ENCODE results near the gene MAN2A2. TPM values are rescaled to one million over a fixed set of nuclear protein-coding genes. Genes with fewer than 3 reads are reported as not detected.
"Not testable (repeated sequence)": the region's sequence is repeated elsewhere in the genome, so short reads cannot be mapped to it uniquely, and the experiment has no call there.

MAN2A2 gene
- total and polyA plus RNA-seq, 7 experiments from 2014 or later = 7.1 to 171 (median 132) TPM

DNA sequence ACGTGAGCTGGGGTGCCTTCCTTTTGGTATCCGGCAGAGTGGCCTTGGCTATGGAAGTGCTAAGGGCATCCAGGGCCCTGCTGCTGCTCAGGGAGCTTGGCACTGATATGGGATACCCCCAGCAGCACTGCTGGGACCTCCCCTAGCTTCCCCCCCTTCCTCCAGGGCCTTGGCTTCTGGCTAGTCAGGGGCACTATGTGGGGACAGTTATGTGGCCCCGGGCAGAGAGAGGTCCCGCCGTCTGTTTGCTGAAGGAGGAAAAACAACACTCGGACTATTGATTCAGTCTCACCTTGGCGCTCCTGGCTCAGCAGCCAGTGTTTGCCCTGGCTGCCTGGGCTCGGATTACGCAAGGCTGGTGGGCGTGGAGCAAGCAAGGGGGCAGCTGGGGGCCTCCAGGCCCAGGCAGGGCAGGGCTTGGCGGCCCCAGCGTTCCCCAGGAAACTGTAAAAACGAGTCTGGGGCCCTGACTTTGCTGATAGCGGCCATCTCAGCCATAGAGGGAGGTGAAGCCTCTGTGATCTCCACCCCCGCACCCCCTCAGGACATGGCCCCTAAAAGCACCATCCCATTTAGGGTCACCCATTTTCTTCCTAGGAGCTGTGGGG is 29.0 kb upstream of the MAN2A2 start:
- peaks cover 22 to 73% (median 36%) of the 10 kb centered on the region in 7 donors for H3K4me1 Mint-ChIP-seq
- CTCF ChIA-PET = no interaction called here
- POLR2A ChIA-PET = interaction anchor here (0.6 kb wide), 1 partner anchor 57 kb away, joined by 3 read pairs; no protein-coding TSS in a partner anchor

GRCh38 chr15:90874986-90875385 is 28.1 kb upstream of the MAN2A2 start:
- DNase-seq; POLR2A ChIA-PET; H3K27ac ChIP-seq (ENCODE audit: low read depth, low read length); H3K9me3 ChIP-seq (ENCODE audit: control insufficient read depth in 2 of 3, low read length in 3 of 3); CTCF ChIA-PET; H3K4me3 ChIP-seq (ENCODE audit: low read length); ATAC-seq; H3K9me3 Mint-ChIP-seq; H3K27me3 Mint-ChIP-seq; H3K27me3 ChIP-seq (ENCODE audit: control insufficient read depth in 2 of 2, insufficient read depth in 2 of 2, low read length in 2 of 2): not testable (repeated sequence)
- Histone ChIP-seq H3K36me3 (ENCODE audit: control insufficient read depth in 2 of 3, insufficient read depth in 3 of 3, low read length in 3 of 3) (peaks cover 0 to 44% (median 0%) of the 10 kb centered on the region in 3 experiments), H3K4me1 (ENCODE audit: control insufficient read depth in 2 of 2, insufficient read depth in 2 of 2, low read length in 2 of 2) (peaks cover 19 to 21% of the 10 kb centered on the region in 2 donors)
- peak overlapping the region in 1 of 10 donors; percentile 94 for H3K4me3 Mint-ChIP-seq
- H3K27ac Mint-ChIP-seq = peak overlapping the region in 3 of 9 donors; percentile 15 to 55 (median 21)
- intact Hi-C loops (cut with micrococcal nuclease) = loop anchor here (5.0 kb wide), 2 partner anchors 158 to 228 kb away; partner anchors contain the start of gene BLM (in 1 of the 2)
- peaks cover 17 to 69% (median 27%) of the 10 kb centered on the region in 7 donors for H3K4me1 Mint-ChIP-seq
- H3K36me3 Mint-ChIP-seq = peaks cover 0 to 65% (median 0%) of the 10 kb centered on the region in 5 donors

More for the DNA sequence above, 29.0 kb upstream of the MAN2A2 start:
- Histone ChIP-seq H3K27ac (ENCODE audit: low read depth, low read length) (no peak overlapping the region), H3K27me3 (ENCODE audit: control insufficient read depth in 2 of 2, insufficient read depth in 2 of 2, low read length in 2 of 2) (no peaks in the 10 kb centered on the region), H3K36me3 (ENCODE audit: control insufficient read depth in 2 of 3, insufficient read depth in 3 of 3, low read length in 3 of 3) (peaks cover 0 to 36% (median 0%) of the 10 kb centered on the region in 3 experiments), H3K4me1 (ENCODE audit: control insufficient read depth in 2 of 2, insufficient read depth in 2 of 2, low read length in 2 of 2) (peaks cover 27% of the 10 kb centered on the region in 2 donors), H3K4me3 (ENCODE audit: low read length) (no peak overlapping the region), H3K9me3 (ENCODE audit: control insufficient read depth in 2 of 3, low read length in 3 of 3) (no peaks in the 10 kb centered on the region)
- ATAC-seq (no peak), DNase-seq (no peak)
- no peaks in the 10 kb centered on the region for H3K9me3 Mint-ChIP-seq
- peaks cover 0 to 66% (median 0%) of the 10 kb centered on the region in 5 donors for H3K36me3 Mint-ChIP-seq
- no peaks in the 10 kb centered on the region for H3K27me3 Mint-ChIP-seq
- intact Hi-C loops (cut with micrococcal nuclease) = loop anchor here (2.0 to 5.0 kb wide), 3 partner anchors 59 to 227 kb away; partner anchors contain the start of gene BLM (in 1 of the 2)
- H3K4me3 Mint-ChIP-seq = peak overlapping the region in 4 of 10 donors; percentile 13 to 94 (median 87)
- peak overlapping the region in 3 of 9 donors; percentile 9 to 93 (median 59) for H3K27ac Mint-ChIP-seq

DNA sequence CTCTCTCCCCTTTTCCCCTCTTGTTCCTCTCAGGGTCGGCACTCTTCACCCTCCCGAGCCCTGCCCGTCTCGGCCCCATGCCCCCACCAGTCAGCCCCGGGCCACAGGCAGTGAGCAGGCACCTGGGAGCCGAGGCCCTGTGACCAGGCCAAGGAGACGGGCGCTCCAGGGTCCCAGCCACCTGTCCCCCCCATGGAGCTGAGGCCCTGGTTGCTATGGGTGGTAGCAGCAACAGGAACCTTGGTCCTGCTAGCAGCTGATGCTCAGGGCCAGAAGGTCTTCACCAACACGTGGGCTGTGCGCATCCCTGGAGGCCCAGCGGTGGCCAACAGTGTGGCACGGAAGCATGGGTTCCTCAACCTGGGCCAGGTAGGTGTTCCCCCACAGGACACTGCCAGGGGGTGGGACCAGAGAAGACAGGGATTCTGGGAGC is 27.5 kb upstream of the MAN2A2 start:
- Histone ChIP-seq H3K27me3 (ENCODE audit: control insufficient read depth in 2 of 2, insufficient read depth in 2 of 2, low read length in 2 of 2) (no peaks in the 10 kb centered on the region), H3K4me3 (ENCODE audit: low read length) (no peak overlapping the region), H3K36me3 (ENCODE audit: control insufficient read depth in 2 of 3, insufficient read depth in 3 of 3, low read length in 3 of 3) (peaks cover 0 to 50% (median 0%) of the 10 kb centered on the region in 3 experiments), H3K4me1 (ENCODE audit: control insufficient read depth in 2 of 2, insufficient read depth in 2 of 2, low read length in 2 of 2) (peaks cover 14 to 15% of the 10 kb centered on the region in 2 donors), H3K27ac (ENCODE audit: low read depth, low read length) (no peak overlapping the region), H3K9me3 (ENCODE audit: control insufficient read depth in 2 of 3, low read length in 3 of 3) (no peaks in the 10 kb centered on the region)
- H3K36me3 Mint-ChIP-seq = peaks cover 0 to 59% (median 0%) of the 10 kb centered on the region in 5 donors
- no peak for DNase-seq
- H3K27ac Mint-ChIP-seq = peak overlapping the region in 1 of 9 donors; percentile 58
- peak overlapping the region in 1 of 10 donors; percentile 94 for H3K4me3 Mint-ChIP-seq
- H3K9me3 Mint-ChIP-seq = no peaks in the 10 kb centered on the region
- peaks cover 11 to 63% (median 21%) of the 10 kb centered on the region in 7 donors for H3K4me1 Mint-ChIP-seq
- ChIA-PET CTCF (no interaction called here), POLR2A (no interaction called here)
- intact Hi-C loops (cut with micrococcal nuclease) = no loop called here
- ATAC-seq = no peak
- H3K27me3 Mint-ChIP-seq = no peaks in the 10 kb centered on the region

DNA sequence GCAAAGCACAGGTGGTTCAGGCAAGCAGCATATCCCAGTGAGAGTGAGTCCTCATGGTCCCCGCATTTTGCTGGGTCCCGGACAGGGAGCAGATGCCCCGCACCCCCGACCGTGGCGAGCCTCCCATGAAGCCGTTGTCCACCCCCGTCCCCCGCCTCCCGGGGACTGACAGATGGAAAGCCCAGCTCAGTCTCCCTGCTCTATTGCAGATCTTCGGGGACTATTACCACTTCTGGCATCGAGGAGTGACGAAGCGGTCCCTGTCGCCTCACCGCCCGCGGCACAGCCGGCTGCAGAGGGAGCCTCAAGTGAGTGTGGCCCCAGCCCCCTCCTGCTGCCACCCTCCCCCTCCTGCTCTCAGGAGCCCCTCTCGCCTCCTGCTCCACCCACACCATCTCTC is 27.1 kb upstream of the MAN2A2 start:
- ChIA-PET POLR2A (no interaction called here), CTCF (no interaction called here)
- Mint-ChIP-seq H3K9me3 (no peaks in the 10 kb centered on the region), H3K4me3 (peak overlapping the region in 1 of 10 donors; percentile 94), H3K27ac (peak overlapping the region in 1 of 9 donors; percentile 70), H3K36me3 (peaks cover 0 to 56% (median 0%) of the 10 kb centered on the region in 5 donors), H3K4me1 (peaks cover 7 to 61% (median 17%) of the 10 kb centered on the region in 7 donors), H3K27me3 (no peaks in the 10 kb centered on the region)
- no peak overlapping the region for H3K27ac ChIP-seq (ENCODE audit: low read depth, low read length)
- H3K36me3 ChIP-seq (ENCODE audit: control insufficient read depth in 2 of 3, insufficient read depth in 3 of 3, low read length in 3 of 3) = peaks cover 0 to 55% (median 0%) of the 10 kb centered on the region in 3 experiments
- DNase-seq (no peak), ATAC-seq (no peak)
- no peaks in the 10 kb centered on the region for H3K27me3 ChIP-seq (ENCODE audit: control insufficient read depth in 2 of 2, insufficient read depth in 2 of 2, low read length in 2 of 2)
- intact Hi-C loops (cut with micrococcal nuclease) = no loop called here
- no peaks in the 10 kb centered on the region for H3K9me3 ChIP-seq (ENCODE audit: control insufficient read depth in 2 of 3, low read length in 3 of 3)
- H3K4me1 ChIP-seq (ENCODE audit: control insufficient read depth in 2 of 2, insufficient read depth in 2 of 2, low read length in 2 of 2) = peaks cover 9 to 11% of the 10 kb centered on the region in 2 donors
- no peak overlapping the region for H3K4me3 ChIP-seq (ENCODE audit: low read length)

GRCh38 chr15:90876512-90877170 is 26.5 kb upstream of the MAN2A2 start:
- H3K4me3 ChIP-seq (ENCODE audit: low read length) = no peak overlapping the region
- peaks cover 0 to 58% (median 0%) of the 10 kb centered on the region in 5 donors for H3K36me3 Mint-ChIP-seq
- no peaks in the 10 kb centered on the region for H3K9me3 ChIP-seq (ENCODE audit: control insufficient read depth in 2 of 3, low read length in 3 of 3)
- peak overlapping the region in 1 of 9 donors; percentile 70 for H3K27ac Mint-ChIP-seq
- no peak for ATAC-seq
- DNase-seq = no peak
- H3K4me3 Mint-ChIP-seq = peak overlapping the region in 1 of 10 donors; percentile 94
- H3K27me3 ChIP-seq (ENCODE audit: control insufficient read depth in 2 of 2, insufficient read depth in 2 of 2, low read length in 2 of 2) = no peaks in the 10 kb centered on the region
- CTCF ChIA-PET = no interaction called here
- POLR2A ChIA-PET = no interaction called here
- H3K4me1 Mint-ChIP-seq = peaks cover 7 to 61% (median 17%) of the 10 kb centered on the region in 7 donors
- H3K27ac ChIP-seq (ENCODE audit: low read depth, low read length) = no peak overlapping the region
- H3K9me3 Mint-ChIP-seq = no peaks in the 10 kb centered on the region
- peaks cover 9 to 11% of the 10 kb centered on the region in 2 donors for H3K4me1 ChIP-seq (ENCODE audit: control insufficient read depth in 2 of 2, insufficient read depth in 2 of 2, low read length in 2 of 2)
- intact Hi-C loops (cut with micrococcal nuclease) = no loop called here
- H3K27me3 Mint-ChIP-seq = no peaks in the 10 kb centered on the region
- peaks cover 0 to 61% (median 0%) of the 10 kb centered on the region in 3 experiments for H3K36me3 ChIP-seq (ENCODE audit: control insufficient read depth in 2 of 3, insufficient read depth in 3 of 3, low read length in 3 of 3)

- Mint-ChIP-seq H3K4me1 (peaks cover 4 to 64% (median 15%) of the 10 kb centered on the region in 7 donors), H3K27ac (peak overlapping the region in 2 of 9 donors; percentile 54 to 77), H3K36me3 (peaks cover 0 to 58% (median 0%) of the 10 kb centered on the region in 5 donors), H3K9me3 (no peaks in the 10 kb centered on the region), H3K27me3 (no peaks in the 10 kb centered on the region), H3K4me3 (peak overlapping the region in 1 of 10 donors; percentile 94)
- Histone ChIP-seq H3K4me1 (ENCODE audit: control insufficient read depth in 2 of 2, insufficient read depth in 2 of 2, low read length in 2 of 2) (peaks cover 7 to 8% of the 10 kb centered on the region in 2 donors), H3K9me3 (ENCODE audit: control insufficient read depth in 2 of 3, low read length in 3 of 3) (no peaks in the 10 kb centered on the region), H3K27me3 (ENCODE audit: control insufficient read depth in 2 of 2, insufficient read depth in 2 of 2, low read length in 2 of 2) (no peaks in the 10 kb centered on the region), H3K4me3 (ENCODE audit: low read length) (no peak overlapping the region), H3K27ac (ENCODE audit: low read depth, low read length) (no peak overlapping the region), H3K36me3 (ENCODE audit: control insufficient read depth in 2 of 3, insufficient read depth in 3 of 3, low read length in 3 of 3) (peaks cover 0 to 68% (median 0%) of the 10 kb centered on the region in 3 experiments)
- intact Hi-C loops (cut with micrococcal nuclease) = no loop called here
- CTCF ChIA-PET = no interaction called here
- POLR2A ChIA-PET = no interaction called here
- ATAC-seq (no peak), DNase-seq (no peak)
These were observed 25.8 kb upstream of the MAN2A2 start for GRCh38 chr15:90877315-90877714.
